IPS-20b (cell line): ENCODE data around the gene RTN3.

Experiments used
- H3K27ac ChIP-seq: one replicate; pipeline ENCODE4 v1.5.1; 2013; ENCODE audit warnings: low read length
- H3K27me3 ChIP-seq: 2 replicates; pipeline ENCODE4 v1.6.1; 2013; ENCODE audit warnings: mild to moderate bottlenecking, low read length, inconsistent platforms; ENCODE audit not compliant: insufficient read depth
- H3K36me3 ChIP-seq: 2 replicates; pipeline ENCODE4 v1.6.1; 2013; ENCODE audit warnings: low read depth, mild to moderate bottlenecking, inconsistent platforms, low read length, moderate library complexity; ENCODE audit not compliant: insufficient read depth
- H3K4me1 ChIP-seq: 2 replicates; pipeline ENCODE4 v1.6.1; 2013; ENCODE audit warnings: mild to moderate bottlenecking, control low read depth, inconsistent platforms, low read length, moderate library complexity; ENCODE audit not compliant: insufficient read depth
- H3K4me3 ChIP-seq: 2 replicates; pipeline ENCODE4 v1.5.1; 2013; ENCODE audit warnings: mild to moderate bottlenecking, low read length, inconsistent platforms
- H3K9ac ChIP-seq: 2 replicates; pipeline ENCODE4 v1.6.1; 2013; ENCODE audit warnings: low read depth, mild to moderate bottlenecking, inconsistent platforms, low read length, moderate library complexity
- H3K9me3 ChIP-seq: 2 replicates; pipeline ENCODE4 v1.6.1; 2013; ENCODE audit warnings: mild to moderate bottlenecking, low read depth, low read length, inconsistent platforms; ENCODE audit not compliant: insufficient read depth

RTN3 gene

DNA sequence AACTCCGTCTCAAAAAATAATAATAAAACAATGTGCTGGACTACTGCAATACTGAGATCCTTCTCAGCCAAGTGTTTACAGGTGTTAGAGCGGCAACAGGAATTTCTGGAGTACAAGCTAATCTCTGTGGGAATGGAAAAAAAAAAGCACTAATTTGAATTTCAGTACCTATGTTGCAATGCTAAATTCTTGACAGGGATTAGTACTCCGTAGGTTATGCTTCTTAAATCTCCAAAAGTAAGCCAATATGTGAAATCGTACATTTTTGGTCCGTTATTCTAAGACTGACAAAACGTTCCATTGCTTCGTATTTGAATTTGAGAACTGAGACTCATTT lies 11.2 kb upstream of the RTN3 start:
- Histone ChIP-seq H3K4me3 (peak overlapping the region; percentile 79), H3K27me3 (peaks cover 8% of the 10 kb centered on the region; the same call in 1 of the 2 replicates), H3K36me3 (no peaks in the 10 kb centered on the region; the same call in 1 of the 2 replicates), H3K4me1 (peaks cover 11% of the 10 kb centered on the region), H3K9ac (peak overlapping the region; percentile 63; the same call in 1 of the 2 replicates), H3K27ac (no peak overlapping the region), H3K9me3 (no peaks in the 10 kb centered on the region)

DNA sequence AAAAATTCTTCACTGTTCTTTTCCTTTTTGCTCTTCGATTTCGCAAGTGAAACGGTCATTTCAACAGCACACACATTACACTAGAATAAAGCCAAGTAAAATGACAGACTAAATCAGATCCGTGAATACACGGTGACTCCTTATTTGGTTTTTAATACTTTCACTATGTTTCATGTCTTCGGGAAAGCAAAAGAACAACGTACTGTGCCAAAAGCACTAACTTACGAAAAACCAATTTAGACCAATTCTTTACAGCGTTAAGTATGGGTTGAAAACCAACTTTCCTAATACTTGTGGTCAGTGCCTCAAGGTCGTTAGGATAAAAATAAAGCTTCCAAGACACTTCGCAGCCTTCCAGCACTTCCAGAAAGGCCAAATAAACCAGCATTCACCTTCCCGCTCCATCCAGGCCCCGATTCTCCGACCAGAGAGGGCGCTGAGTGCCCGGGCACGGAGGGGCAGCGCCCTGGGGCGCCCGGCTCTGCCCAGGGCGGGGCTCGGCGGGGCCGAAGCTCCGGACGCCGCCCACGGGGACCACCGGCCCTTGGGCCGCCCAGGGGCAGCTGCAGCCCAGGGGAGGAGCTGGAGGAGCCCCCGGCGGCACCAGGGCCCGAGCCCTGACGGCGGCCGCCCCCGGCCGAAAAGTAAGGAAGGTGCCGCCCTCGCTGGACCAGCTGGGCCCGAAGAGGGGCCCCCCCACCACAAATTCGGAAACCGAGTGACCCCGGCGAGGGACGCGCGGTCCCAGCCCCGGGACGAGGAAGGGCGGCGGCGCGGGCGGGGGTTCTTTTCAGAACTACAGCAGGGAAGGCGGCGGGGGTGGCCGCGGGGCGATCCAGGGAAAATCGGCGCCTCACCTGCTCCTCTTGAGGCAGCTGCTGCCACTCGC lies 10.6 kb upstream of the RTN3 start:
- peak overlapping the region; percentile 79 for H3K4me3 ChIP-seq
- H3K27ac ChIP-seq, result no peak overlapping the region
- H3K9ac ChIP-seq, result peak overlapping the region; percentile 63; the same call in 1 of the 2 replicates
- peaks cover 8% of the 10 kb centered on the region; the same call in 1 of the 2 replicates for H3K27me3 ChIP-seq
- no peaks in the 10 kb centered on the region; the same call in 1 of the 2 replicates for H3K36me3 ChIP-seq
- peaks cover 11% of the 10 kb centered on the region for H3K4me1 ChIP-seq
- H3K9me3 ChIP-seq, result no peaks in the 10 kb centered on the region

DNA sequence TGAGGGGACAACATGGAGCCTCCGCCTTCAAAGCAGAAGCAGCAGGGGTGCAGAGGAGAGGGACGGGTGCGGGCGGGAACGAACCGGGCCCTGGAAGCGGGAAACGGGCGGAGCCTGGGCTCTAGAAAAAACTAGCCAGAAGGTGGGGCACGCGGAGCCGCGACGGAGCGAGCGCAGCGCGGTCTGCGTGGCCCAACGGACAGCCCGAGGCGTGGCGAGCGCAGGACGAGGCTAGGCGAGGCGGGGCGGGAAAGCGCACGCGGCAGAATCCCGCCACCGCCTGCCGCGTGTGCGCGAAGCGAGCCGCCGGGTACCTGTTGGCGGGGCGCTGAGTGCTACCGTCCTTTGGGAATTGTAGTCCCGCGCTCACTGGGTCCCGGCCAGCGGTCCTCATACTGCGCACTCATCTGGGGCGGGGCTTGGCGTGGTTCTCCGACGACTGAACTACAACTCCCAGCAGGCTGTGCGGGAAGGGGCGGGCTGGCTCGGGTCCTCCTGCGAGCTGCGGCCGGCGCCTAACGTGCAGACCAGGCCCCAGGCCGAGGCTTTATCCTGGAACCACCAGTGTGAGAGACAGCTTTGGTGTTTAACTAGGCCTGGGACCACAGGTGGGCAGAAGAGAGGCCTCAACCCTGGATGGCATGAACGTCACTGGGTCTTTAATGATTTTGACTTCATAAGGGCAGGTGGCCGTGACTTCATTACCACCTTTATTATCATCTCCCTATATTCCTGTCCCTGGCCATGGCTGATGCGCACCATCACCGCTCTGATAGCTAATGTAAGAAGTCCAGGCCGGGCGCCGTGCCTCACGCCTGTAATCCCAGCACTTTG lies 9.8 kb upstream of the RTN3 start, which contains the start of gene ATL3:
Gene ATL3 (minus strand): TSS at position 55 of the 834 bp plus-strand sequence. CDS start 41 bp downstream, at position 14.
- H3K9ac ChIP-seq, result peak within 1 kb of the TSS; percentile 63
- no peaks in the 10 kb centered on the region for H3K9me3 ChIP-seq
- peaks cover 8% of the 10 kb centered on the region; the same call in 1 of the 2 replicates for H3K27me3 ChIP-seq
- H3K4me3 ChIP-seq, result peak within 1 kb of the TSS; percentile 79
- no peak within 1 kb of the TSS for H3K27ac ChIP-seq
- peaks cover 11% of the 10 kb centered on the region for H3K4me1 ChIP-seq
- no peaks in the 10 kb centered on the region; the same call in 1 of the 2 replicates for H3K36me3 ChIP-seq

DNA sequence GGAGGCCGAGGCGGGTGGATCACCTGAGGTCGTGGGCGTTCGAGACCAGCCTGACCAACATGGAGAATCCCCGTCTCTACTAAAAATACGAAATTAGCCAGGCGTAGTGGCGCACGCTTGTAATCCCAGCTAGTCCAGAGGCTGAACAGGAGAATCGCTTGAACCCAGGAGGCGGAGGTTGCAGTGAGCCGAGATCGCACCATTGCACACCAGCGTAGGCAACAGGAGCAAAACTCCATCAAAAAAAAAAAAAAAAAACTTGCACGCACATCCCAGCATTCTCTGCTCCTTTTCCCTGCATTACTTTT lies 9.2 kb upstream of the RTN3 start:
- no peaks in the 10 kb centered on the region; the same call in 1 of the 2 replicates for H3K36me3 ChIP-seq
- H3K9me3 ChIP-seq, result no peaks in the 10 kb centered on the region
- no peak overlapping the region for H3K27ac ChIP-seq
- H3K4me1 ChIP-seq, result peaks cover 11% of the 10 kb centered on the region
- no peak overlapping the region for H3K9ac ChIP-seq
- no peak overlapping the region for H3K4me3 ChIP-seq
- peaks cover 8% of the 10 kb centered on the region; the same call in 1 of the 2 replicates for H3K27me3 ChIP-seq

DNA sequence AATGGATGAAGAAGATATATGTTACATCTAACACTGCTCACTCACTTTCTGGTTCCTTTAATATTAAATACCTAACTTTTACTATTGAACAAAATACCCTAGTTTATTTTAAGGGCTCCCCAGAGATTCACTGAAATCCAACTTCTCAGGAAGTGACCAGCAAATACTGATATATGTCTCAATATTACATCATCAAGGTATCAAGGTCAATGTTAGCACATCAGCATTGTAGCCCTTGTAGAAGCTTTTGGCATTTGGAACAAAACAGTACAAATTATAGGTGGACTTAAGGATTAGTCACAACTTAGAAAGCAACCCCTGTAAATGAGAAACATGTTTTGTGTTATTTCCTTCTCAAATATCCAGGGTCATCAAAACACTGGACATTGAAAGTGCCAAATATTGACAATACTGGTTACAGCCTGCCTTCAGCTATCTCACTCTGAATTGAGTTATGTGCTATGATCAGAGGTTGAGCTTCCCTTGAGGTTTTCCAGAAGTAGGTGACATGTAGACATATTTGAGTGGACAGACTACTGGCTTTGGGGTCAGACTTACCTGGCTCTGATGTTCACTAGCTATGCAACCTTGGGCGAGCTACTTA lies 8.3 kb upstream of the RTN3 start:
- peaks cover 8% of the 10 kb centered on the region; the same call in 1 of the 2 replicates for H3K27me3 ChIP-seq
- no peak overlapping the region for H3K27ac ChIP-seq
- H3K4me1 ChIP-seq, result peaks cover 8% of the 10 kb centered on the region; the same call in 1 of the 2 replicates
- no peak overlapping the region for H3K4me3 ChIP-seq
- no peak overlapping the region for H3K9ac ChIP-seq
- H3K9me3 ChIP-seq, result no peaks in the 10 kb centered on the region
- H3K36me3 ChIP-seq, result no peaks in the 10 kb centered on the region; the same call in 1 of the 2 replicates

DNA sequence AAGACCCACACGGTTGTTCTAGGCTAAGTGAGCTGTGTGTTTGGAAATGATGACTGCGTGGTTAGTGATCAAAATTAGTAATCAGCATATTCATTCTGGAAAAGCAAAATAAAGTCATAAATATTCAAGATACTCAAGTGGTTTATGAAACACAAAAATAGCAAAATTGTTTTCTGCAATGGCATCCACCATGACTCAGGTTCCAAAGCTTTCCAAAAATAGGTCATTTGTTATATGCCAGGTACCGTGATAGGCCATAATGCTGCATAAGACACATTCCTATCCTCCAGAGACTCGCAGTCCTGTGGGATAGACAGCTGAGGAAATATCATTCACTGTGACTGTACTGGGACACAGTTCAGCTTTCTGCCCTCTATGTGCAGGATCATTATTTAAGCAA lies 7.7 kb upstream of the RTN3 start:
- Histone ChIP-seq H3K27me3 (peaks cover 8% of the 10 kb centered on the region; the same call in 1 of the 2 replicates), H3K27ac (no peak overlapping the region), H3K4me3 (no peak overlapping the region), H3K36me3 (no peaks in the 10 kb centered on the region), H3K4me1 (peaks cover 8% of the 10 kb centered on the region; the same call in 1 of the 2 replicates), H3K9me3 (no peaks in the 10 kb centered on the region), H3K9ac (no peak overlapping the region)

DNA sequence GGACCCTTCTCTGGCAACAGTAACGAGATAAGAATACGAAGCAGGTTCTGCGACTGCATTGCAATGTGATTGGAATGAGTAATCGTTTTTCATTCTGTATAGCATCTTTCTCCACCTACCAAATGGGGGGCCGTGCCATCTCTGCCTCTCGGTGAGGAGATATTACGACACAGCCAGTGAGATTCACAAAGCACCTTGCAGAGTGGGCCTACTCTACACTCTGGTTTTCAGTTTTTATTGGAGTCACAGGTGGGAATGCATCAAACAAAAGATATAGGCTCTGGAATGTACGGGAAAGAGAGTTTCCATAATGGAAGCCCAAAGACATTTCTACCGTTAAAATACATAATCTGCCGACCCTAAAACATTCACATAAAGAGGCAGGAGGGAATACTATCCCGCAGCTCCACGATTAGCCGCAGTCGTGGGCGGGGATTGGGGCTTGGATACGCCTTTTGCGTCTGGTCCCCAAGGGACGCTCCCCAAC lies 423 bp upstream of the RTN3 start:
- Histone ChIP-seq H3K36me3 (no peaks in the 10 kb centered on the region), H3K9me3 (no peaks in the 10 kb centered on the region), H3K4me1 (peaks cover 15% of the 10 kb centered on the region; the same call in 1 of the 2 replicates), H3K27ac (no peak overlapping the region), H3K4me3 (peak overlapping the region; percentile 95), H3K9ac (peak overlapping the region; percentile 44; the same call in 1 of the 2 replicates), H3K27me3 (no peaks in the 10 kb centered on the region)

DNA sequence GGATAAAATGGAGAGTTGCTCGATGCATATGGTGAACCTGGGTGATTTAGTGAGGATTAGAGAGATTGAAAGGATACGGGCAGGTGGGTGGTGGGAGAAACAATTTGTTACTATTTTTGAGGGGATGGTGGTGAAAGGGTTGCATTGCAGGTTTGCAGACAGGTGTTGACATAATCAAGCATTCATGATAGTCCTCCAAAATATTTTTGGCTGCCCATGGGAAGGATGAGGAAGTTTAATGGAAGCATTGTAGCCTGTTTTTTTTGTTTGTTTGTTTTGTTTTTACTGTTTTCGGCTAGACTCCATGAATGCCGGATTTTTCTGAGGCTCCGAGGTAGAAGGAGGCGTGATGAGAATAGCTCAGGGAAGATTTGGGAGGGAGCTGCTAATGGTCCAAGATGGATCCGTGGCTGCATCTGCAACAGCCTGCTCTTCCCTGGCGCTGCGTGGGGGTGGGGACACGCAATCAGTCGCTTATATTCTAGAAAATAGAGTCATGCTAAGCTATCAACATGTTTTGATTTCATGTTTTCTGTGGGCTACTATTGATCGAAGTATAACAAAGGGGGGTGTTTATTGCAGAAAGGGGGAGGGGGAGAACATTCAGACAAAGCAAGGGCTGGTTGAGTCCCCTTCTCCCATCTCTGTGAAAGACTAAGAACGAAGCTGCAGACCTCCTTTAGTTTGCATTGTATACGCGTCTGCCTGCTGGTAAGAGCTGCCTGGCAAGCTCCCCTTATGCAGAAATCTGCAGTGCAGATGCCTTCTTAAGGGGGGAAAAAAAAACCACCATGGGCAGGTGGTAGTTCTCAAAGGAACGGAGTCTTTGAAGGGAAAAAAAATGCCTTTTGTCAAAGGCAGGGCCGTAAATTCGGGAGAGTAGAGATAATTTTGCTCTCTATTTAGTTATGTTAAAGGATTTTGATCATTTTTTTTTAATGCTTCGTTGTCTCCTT lies 1.0 kb downstream of the RTN3 start:
- peak overlapping the region; percentile 95 for H3K4me3 ChIP-seq
- peaks cover 15% of the 10 kb centered on the region; the same call in 1 of the 2 replicates for H3K4me1 ChIP-seq
- peak overlapping the region; percentile 79 for H3K9ac ChIP-seq
- 0 out of 2 replicates have a peak, but pooled peaks cover 4% of the 10 kb centered on the region for H3K36me3 ChIP-seq
- no peak overlapping the region for H3K27ac ChIP-seq
- no peaks in the 10 kb centered on the region for H3K27me3 ChIP-seq
- no peaks in the 10 kb centered on the region for H3K9me3 ChIP-seq

DNA sequence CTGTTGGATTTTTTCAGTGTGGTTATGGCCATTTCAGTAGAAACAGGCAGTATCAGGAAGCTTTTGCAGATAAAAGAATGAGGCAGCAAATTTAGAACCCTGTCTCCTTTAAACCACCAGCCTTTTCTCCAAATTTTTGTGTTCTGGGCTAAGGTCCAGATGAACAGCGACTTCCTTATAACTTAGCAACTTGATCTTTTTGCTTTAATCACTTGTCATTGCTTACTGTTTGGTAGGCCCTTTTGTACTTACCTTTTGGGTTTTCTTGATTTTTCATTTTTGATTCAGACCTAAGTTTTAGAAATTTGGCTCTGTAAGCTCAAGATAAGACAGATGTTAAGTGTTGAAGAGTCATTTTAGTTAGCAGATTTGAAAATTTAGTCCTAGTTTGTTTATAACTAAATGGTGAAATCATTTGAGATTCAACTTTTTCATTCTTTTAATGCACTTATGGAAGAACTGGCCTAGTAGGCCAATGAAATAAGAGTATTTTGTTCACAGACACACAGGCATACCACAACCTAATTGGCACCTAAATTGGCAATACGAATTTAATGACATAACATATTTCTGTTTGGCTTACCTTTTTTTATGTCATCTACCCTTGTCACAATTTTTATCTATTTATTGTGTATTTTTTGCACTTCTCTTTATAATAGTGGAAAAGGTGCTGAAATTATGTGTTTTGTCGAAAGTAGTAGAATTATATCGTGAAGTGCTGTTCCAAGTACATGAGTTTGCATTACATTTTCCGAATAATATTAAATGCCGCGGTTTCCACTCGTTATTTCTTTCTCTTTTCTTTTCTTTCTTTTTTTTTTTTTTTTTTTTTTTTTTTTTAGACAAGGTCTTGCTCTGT lies 2.1 kb downstream of the RTN3 start:
- Histone ChIP-seq H3K9me3 (no peaks in the 10 kb centered on the region), H3K4me3 (peak overlapping the region; percentile 95), H3K9ac (peak overlapping the region; percentile 79), H3K27me3 (no peaks in the 10 kb centered on the region), H3K27ac (no peak overlapping the region), H3K36me3 (0 out of 2 replicates have a peak, but pooled peaks cover 4% of the 10 kb centered on the region), H3K4me1 (peaks cover 18% of the 10 kb centered on the region)
